G401.6 (cell line): Measurements from ENCODE around the gene ASTN2.
"Not testable (repeated sequence)": the region's sequence is repeated elsewhere in the genome, so short reads cannot be mapped to it uniquely, and the experiment has no call there.

ENCODE experiments used
- FAIRE-seq: peaks from 2 replicates; lab custom pipeline; 2012; peaks lifted over from hg19 to GRCh38; lab: Jason Lieb, UNC

The ASTN2 gene

GRCh38 chr9:116952436-116952810, 462.4 kb downstream of the ASTN2 start:
- no peak for FAIRE-seq

GRCh38 chr9:116951588-116952435, 463.0 kb downstream of the ASTN2 start:
- no peak for FAIRE-seq

DNA sequence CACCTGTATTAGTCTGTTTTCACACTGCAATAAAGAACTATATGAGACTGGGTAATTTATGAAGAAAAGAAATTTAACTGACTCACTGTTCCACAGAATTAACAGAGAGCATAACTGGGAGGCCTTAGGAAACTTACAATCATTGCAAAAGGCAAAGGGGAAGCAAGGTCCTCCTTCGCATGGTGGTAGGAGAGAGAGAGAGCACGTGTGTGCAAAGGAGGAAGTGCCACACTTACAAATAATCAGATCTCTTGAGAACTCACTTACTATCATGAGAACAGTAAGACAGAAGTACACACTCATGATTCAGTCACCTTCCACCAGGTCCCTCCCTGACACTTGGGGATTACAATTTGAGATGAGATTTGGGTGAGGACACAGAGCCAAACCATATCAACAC, 469.0 kb downstream of the ASTN2 start:
- no peak for FAIRE-seq

- FAIRE-seq, result no peak
Measured at GRCh38 chr9:116944714-116945534, 469.9 kb downstream of the ASTN2 start.

GRCh38 chr9:116943970-116944369, 470.9 kb downstream of the ASTN2 start:
- FAIRE-seq, result no peak

GRCh38 chr9:116942593-116943061, 472.2 kb downstream of the ASTN2 start:
- no peak for FAIRE-seq

- no peak for FAIRE-seq
Measured at GRCh38 chr9:116941266-116941665, 473.6 kb downstream of the ASTN2 start.

DNA sequence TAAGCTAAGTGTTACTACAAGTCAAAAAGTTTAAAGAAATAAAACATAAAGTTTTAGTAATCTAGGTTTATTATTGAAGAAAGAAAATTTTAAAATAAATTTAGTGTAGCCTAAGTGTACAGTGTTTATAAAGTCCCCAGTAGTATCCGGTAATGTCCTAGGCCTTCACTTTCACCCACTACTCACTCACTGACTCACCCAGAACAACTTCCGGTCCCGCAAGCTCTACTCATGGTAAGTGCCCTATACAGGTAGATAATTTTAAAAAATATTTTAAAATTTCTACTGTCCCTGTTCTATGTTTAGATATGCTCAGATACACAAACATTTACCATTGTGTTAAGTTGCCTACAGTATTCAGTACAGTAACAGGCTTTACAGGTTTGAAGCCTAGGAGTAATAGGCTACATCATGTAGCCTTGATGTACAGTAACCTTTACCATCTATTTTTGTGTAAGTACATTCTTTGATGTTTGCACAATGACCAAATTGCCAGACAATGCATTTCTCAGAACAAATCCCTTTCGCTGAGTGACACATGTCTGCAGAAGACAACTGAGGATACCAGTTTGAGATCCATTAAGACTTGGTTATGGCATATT, 474.1 kb downstream of the ASTN2 start:
- no peak for FAIRE-seq

GRCh38 chr9:116939614-116940013, 475.2 kb downstream of the ASTN2 start:
- no peak for FAIRE-seq

GRCh38 chr9:116939161-116939560, 475.7 kb downstream of the ASTN2 start:
- FAIRE-seq, result no peak

GRCh38 chr9:116937361-116937760, 477.5 kb downstream of the ASTN2 start:
- FAIRE-seq, result no peak

- no peak for FAIRE-seq
Measured at GRCh38 chr9:116935149-116935897, 479.5 kb downstream of the ASTN2 start.

- no peak for FAIRE-seq
Measured at GRCh38 chr9:116934131-116934530, 480.7 kb downstream of the ASTN2 start.

GRCh38 chr9:116933251-116933650, 481.6 kb downstream of the ASTN2 start:
- FAIRE-seq, result no peak

GRCh38 chr9:116929621-116930020, 485.2 kb downstream of the ASTN2 start:
- FAIRE-seq, result no peak

- FAIRE-seq, result no peak
Measured at GRCh38 chr9:116928884-116929283, 486.0 kb downstream of the ASTN2 start.

DNA sequence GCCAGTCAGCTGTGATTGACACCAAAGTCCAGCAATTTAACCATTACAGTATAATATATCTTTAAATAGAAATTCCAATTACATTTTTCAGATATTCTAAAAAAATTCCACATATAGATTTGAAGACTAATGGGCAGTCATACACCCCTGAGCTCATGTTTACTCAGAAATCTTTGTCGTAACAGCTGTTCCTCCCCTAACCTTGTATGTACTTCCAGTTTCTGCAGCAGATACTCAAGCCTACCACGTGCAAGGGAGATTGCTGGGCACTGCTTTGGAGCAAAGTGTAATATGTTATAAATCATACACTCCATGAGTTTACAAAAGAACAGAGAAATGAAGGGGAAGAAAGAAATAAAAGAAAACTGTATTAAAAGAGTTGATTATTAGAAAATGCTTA, 486.6 kb downstream of the ASTN2 start:
- no peak for FAIRE-seq

- no peak for FAIRE-seq
Measured at GRCh38 chr9:116927726-116928125, 487.1 kb downstream of the ASTN2 start.

DNA sequence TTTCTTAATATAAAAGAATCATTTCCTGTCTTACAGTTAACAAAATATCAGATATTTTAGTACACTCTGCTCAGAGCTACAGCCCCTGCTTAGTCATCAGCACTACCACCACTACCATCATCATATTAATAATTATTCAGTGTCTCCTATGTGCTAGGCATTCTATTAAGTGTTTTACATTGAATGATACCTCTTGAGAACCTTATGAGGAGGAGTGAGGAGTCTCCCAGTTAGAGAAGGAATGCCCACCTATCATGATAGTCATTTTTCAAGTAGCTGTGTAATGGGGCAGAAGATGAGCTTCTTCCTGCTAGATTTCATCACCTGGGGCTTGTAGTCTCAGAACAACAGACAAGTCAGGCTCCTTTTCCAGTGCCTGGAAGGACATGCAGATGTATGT, 489.7 kb downstream of the ASTN2 start:
- no peak for FAIRE-seq

DNA sequence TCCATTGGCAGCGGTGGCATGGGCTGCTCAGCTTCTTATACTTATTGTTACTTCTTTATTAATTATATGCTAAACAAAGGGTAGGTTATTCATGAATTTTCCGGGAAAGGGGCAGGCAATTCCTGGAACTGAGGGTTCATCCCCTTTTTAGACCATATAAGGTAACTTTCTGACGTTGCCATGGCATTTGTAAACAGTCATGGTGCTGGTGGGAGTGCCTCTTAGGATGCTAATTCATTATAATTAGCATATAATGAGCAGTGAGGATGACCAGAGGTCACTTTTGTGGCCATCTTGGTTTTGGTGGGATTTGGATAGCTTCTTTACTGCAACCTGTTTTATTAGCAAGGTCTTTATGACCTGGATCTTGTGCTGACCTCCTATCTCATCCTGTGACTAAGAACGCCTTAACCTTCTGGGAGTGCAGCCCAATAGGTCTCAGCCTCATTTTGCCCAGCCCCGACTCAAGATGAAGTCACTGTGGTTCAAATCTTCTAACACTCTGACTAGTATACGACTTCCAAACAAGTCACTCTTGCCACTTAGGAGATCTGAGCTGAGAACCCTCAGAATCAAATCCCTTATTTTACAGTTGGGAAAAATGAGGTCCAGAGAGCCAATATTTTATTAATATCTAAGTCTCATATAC, 490.3 kb downstream of the ASTN2 start:
- no peak for FAIRE-seq

- not testable (repeated sequence) for FAIRE-seq
Measured at GRCh38 chr9:116917895-116918508, 496.9 kb downstream of the ASTN2 start.
